Measurements from ENCODE around the gene NKX3-2.

GRCh38 chr4:13535708-13536361 is 8.5 kb downstream of the NKX3-2 start:
- TF ChIP-seq POLR2A (IDR thresholded peaks at IDR 0.05) (no peak), CTCF (IDR thresholded peaks at IDR 0.05) (no peak)

All from upper lobe of left lung (tissue), 4 donors.